ENCODE data around the gene RABL6. TPM values are rescaled to one million over a fixed set of nuclear protein-coding genes. Genes with fewer than 3 reads are reported as not detected.
A peak's percentile ranks its signal among the peaks of the same experiment; 100 is the strongest.
"Not testable (repeated sequence)": the region's sequence is repeated elsewhere in the genome, so short reads cannot be mapped to it uniquely, and the experiment has no call there.

The RABL6 gene
- total and polyA plus RNA-seq, 2 donors (not counting 1 experiment from before 2014, with no cell fraction given): 36.8 to 59.6 TPM

- Histone ChIP-seq H4K20me1 (ENCODE audit: control insufficient read depth, extremely low read depth, insufficient read depth, low read length) (no peaks in the 10 kb centered on the region), H3K36me3 (ENCODE audit: control insufficient read depth, insufficient read depth, low read length) (no peaks in the 10 kb centered on the region), H2AFZ (ENCODE audit: low read length) (no peak overlapping the region), H3K4me1 (ENCODE audit: control insufficient read depth, extremely low read depth, insufficient read depth, low read length) (peaks cover 4% of the 10 kb centered on the region), H3K27ac (ENCODE audit: insufficient read depth, low read length) (no peak overlapping the region), H3K9ac (ENCODE audit: insufficient read depth, low read length) (no peak overlapping the region), H3K9me3 (ENCODE audit: control insufficient read depth, insufficient read depth, low read depth, low read length) (no peaks in the 10 kb centered on the region), H3K4me3 (replicated peaks in 1 of 4; ENCODE audit: control extremely low read depth in 1 of 4, insufficient read depth in 1 of 4, low read depth in 3 of 4, low read length in 4 of 4) (no peak overlapping the region), H3K79me2 (ENCODE audit: control insufficient read depth, insufficient read depth, low read length) (peaks cover under 1% of the 10 kb centered on the region), H3K4me2 (ENCODE audit: extremely low read depth, insufficient read depth, low read length) (no peak overlapping the region), H3K27me3 (ENCODE audit: control insufficient read depth, insufficient read depth, low read length) (peaks cover 5% of the 10 kb centered on the region)
- no peak for TF ChIP-seq CTCF (conservative IDR thresholded peaks at IDR 0.05 in 1 of 2, IDR thresholded peaks at IDR 0.05 in 1 of 2; ENCODE audit: low read depth in 1 of 2, low read length in 2 of 2)
- TF ChIP-seq EZH2 (IDR thresholded peaks at IDR 0.05; ENCODE audit: low read length, missing control alignments): no peak
- no peak for DNase-seq (ENCODE audit: low read depth in 2 of 2)
Observed at GRCh38 chr9:136786451-136786850, 21.3 kb upstream of the RABL6 start.

- not testable (repeated sequence) for H3K9me3 ChIP-seq (ENCODE audit: control insufficient read depth, insufficient read depth, low read depth, low read length); H3K9ac ChIP-seq (ENCODE audit: insufficient read depth, low read length); H3K27ac ChIP-seq (ENCODE audit: insufficient read depth, low read length); H3K79me2 ChIP-seq (ENCODE audit: control insufficient read depth, insufficient read depth, low read length); H3K27me3 ChIP-seq (ENCODE audit: control insufficient read depth, insufficient read depth, low read length); H2AFZ ChIP-seq (ENCODE audit: low read length); DNase-seq (ENCODE audit: low read depth in 2 of 2); H4K20me1 ChIP-seq (ENCODE audit: control insufficient read depth, extremely low read depth, insufficient read depth, low read length); H3K4me1 ChIP-seq (ENCODE audit: control insufficient read depth, extremely low read depth, insufficient read depth, low read length); H3K4me3 ChIP-seq (replicated peaks in 1 of 4; ENCODE audit: control extremely low read depth in 1 of 4, insufficient read depth in 1 of 4, low read depth in 3 of 4, low read length in 4 of 4); H3K4me2 ChIP-seq (ENCODE audit: extremely low read depth, insufficient read depth, low read length); H3K36me3 ChIP-seq (ENCODE audit: control insufficient read depth, insufficient read depth, low read length)
Observed at GRCh38 chr9:136786983-136787382, 20.8 kb upstream of the RABL6 start.

- DNase-seq (ENCODE audit: low read depth in 2 of 2): peak; percentile 30 to 57
- no peaks in the 10 kb centered on the region for H3K27me3 ChIP-seq (ENCODE audit: control insufficient read depth, insufficient read depth, low read length)
- H2AFZ ChIP-seq (ENCODE audit: low read length): no peak overlapping the region
- no peaks in the 10 kb centered on the region for H3K36me3 ChIP-seq (ENCODE audit: control insufficient read depth, insufficient read depth, low read length)
- H3K4me1 ChIP-seq (ENCODE audit: control insufficient read depth, extremely low read depth, insufficient read depth, low read length): peaks cover 4% of the 10 kb centered on the region
- no peak overlapping the region for H3K27ac ChIP-seq (ENCODE audit: insufficient read depth, low read length)
- no peak for TF ChIP-seq EZH2 (IDR thresholded peaks at IDR 0.05; ENCODE audit: low read length, missing control alignments)
- TF ChIP-seq CTCF (conservative IDR thresholded peaks at IDR 0.05 in 1 of 2, IDR thresholded peaks at IDR 0.05 in 1 of 2; ENCODE audit: low read depth in 1 of 2, low read length in 2 of 2): peak; percentile 73 to 77
- no peaks in the 10 kb centered on the region for H3K9me3 ChIP-seq (ENCODE audit: control insufficient read depth, insufficient read depth, low read depth, low read length)
- H3K4me3 ChIP-seq (replicated peaks in 1 of 4; ENCODE audit: control extremely low read depth in 1 of 4, insufficient read depth in 1 of 4, low read depth in 3 of 4, low read length in 4 of 4): no peak overlapping the region
- no peak overlapping the region for H3K9ac ChIP-seq (ENCODE audit: insufficient read depth, low read length)
- peaks cover 4% of the 10 kb centered on the region for H3K79me2 ChIP-seq (ENCODE audit: control insufficient read depth, insufficient read depth, low read length)
- H3K4me2 ChIP-seq (ENCODE audit: extremely low read depth, insufficient read depth, low read length): peak overlapping the region; percentile 45
- no peaks in the 10 kb centered on the region for H4K20me1 ChIP-seq (ENCODE audit: control insufficient read depth, extremely low read depth, insufficient read depth, low read length)
Observed at GRCh38 chr9:136787690-136788400, 19.9 kb upstream of the RABL6 start.

- DNase-seq (ENCODE audit: low read depth in 2 of 2); H3K27me3 ChIP-seq (ENCODE audit: control insufficient read depth, insufficient read depth, low read length); H3K9me3 ChIP-seq (ENCODE audit: control insufficient read depth, insufficient read depth, low read depth, low read length): not testable (repeated sequence)
Observed at GRCh38 chr9:136788644-136789522, 18.9 kb upstream of the RABL6 start.

More at GRCh38 chr9:136788644-136789522, 18.9 kb upstream of the RABL6 start:
- not testable (repeated sequence) for H3K36me3 ChIP-seq (ENCODE audit: control insufficient read depth, insufficient read depth, low read length); H3K4me2 ChIP-seq (ENCODE audit: extremely low read depth, insufficient read depth, low read length); H2AFZ ChIP-seq (ENCODE audit: low read length); H3K9ac ChIP-seq (ENCODE audit: insufficient read depth, low read length); H3K79me2 ChIP-seq (ENCODE audit: control insufficient read depth, insufficient read depth, low read length); H4K20me1 ChIP-seq (ENCODE audit: control insufficient read depth, extremely low read depth, insufficient read depth, low read length); H3K4me1 ChIP-seq (ENCODE audit: control insufficient read depth, extremely low read depth, insufficient read depth, low read length); H3K4me3 ChIP-seq (replicated peaks in 1 of 4; ENCODE audit: control extremely low read depth in 1 of 4, insufficient read depth in 1 of 4, low read depth in 3 of 4, low read length in 4 of 4); H3K27ac ChIP-seq (ENCODE audit: insufficient read depth, low read length)
